SK-MEL-5 (cell line): ENCODE results near the gene GRIA4. TPM values are rescaled to one million over a fixed set of nuclear protein-coding genes. Genes with fewer than 3 reads are reported as not detected.

Source experiments
- DNase-seq: peaks from one replicate; pipeline ENCODE4 v3.0.0-alpha.2; 2016; ENCODE audit warnings: low read depth, low spot score
- in situ Hi-C: cut with HindIII; loops from 2 replicates; pipeline ENCODE4 v1.10.0; 2016; ENCODE audit warnings: low sequenced_read_pairs, high pct_unique_total_duplicates, low pct_unique_long_range_greater_than_20kb
- total RNA-seq: library from RNA; depleted of rRNA; stranded (reverse); fragments of >200 nt; shearing (Covaris generic); gene quantifications from 2 replicates; pipeline ENCODE4 v1.2.3, GENCODE V29; 2014

Gene GRIA4
- total RNA-seq, 1 experiment from 2014 or later = 0.48 TPM

DNA sequence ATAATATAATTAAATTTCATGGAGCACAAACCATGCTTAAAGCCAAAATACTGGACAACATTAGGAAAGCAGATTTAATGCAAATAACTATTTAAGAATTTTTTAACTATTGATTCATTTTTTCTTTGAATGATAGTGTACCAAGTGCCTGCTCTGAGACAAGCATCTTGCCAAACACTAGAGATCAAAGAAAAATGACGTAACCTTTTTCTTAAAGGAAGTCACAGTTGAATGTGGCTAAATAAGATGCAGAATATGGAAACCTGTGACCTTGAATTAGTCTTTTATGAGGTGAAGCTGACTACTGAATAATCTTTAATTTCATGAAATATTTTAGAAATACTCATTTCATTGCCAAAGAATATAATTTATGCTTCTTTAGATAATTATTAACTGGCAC lies 308.2 kb downstream of the GRIA4 start:
- no peak for DNase-seq
- in situ Hi-C loops = no loop called here

GRCh38 chr11:105918600-105918999 lies 308.7 kb downstream of the GRIA4 start:
- DNase-seq = no peak
- in situ Hi-C loops = no loop called here

- in situ Hi-C loops = no loop called here
These were observed 313.4 kb downstream of the GRIA4 start for GRCh38 chr11:105923252-105923651.

GRCh38 chr11:105923807-105924206 lies 313.9 kb downstream of the GRIA4 start:
- DNase-seq = no peak
- in situ Hi-C loops = no loop called here

More at GRCh38 chr11:105923252-105923651, 313.4 kb downstream of the GRIA4 start:
- DNase-seq = no peak

DNA sequence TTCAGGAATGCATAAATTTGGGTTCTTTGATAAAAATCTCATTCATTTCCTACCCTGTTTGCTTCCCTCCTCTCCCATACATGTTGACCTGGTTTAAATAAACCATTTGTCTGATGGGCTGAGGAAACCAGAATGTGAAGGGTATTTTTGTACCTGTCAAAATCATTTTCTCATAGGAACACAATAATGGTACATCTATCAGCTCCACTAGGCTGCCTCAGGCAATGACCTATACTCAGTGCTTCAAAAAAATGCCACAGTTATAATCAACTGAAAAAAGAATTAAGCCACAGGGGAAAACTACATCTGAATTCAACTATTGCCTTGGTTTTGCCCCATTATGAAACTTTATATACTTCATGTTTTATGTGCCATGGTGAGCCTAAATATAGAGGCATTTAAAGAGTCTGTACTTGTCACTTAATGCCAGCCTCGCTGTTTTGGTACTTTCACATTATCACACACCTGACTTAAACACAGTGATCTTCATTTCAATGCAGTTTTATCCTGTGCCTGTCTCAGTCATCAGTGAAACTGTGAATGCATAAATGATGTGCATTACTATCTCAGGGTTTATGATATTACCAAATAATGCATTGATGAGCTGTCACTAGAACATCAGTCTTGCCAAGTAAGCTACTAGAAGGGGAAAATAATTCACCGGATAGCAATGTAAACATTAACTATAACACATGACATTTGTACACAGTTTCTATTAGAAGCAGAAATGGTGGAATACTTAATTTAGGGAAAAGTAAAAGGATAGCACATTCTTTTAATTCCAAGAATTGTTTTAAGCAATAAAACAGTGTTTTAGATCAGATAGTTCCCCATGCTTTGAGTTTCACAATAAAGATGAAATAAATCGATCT lies 319.4 kb downstream of the GRIA4 start:
- in situ Hi-C loops = no loop called here
- DNase-seq = peak; percentile 10

GRCh38 chr11:105933695-105934094 lies 323.8 kb downstream of the GRIA4 start:
- in situ Hi-C loops = no loop called here
- DNase-seq = peak; percentile 93

- DNase-seq = peak; percentile 94
- in situ Hi-C loops = no loop called here
These were observed 325.9 kb downstream of the GRIA4 start for GRCh38 chr11:105935791-105936190.

DNA sequence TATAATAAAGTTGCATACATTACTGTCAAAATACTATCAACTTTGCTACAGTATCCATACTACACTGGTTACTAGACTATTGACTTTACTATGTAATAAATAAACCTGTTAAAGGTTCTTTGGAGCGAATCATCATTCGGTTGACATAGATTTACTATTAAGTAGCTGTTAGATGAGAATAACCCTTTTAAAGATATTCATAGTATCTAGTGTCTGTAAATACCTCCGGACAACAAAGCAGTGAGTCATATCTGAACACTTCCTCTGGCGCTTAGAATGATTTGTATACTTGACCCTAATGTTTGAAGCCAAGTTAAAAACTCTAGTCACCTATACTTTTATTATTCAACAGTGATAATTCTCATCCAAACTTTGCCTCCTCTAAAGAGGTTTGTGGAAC lies 327.5 kb downstream of the GRIA4 start:
- in situ Hi-C loops = no loop called here
- DNase-seq = peak; percentile 15

DNA sequence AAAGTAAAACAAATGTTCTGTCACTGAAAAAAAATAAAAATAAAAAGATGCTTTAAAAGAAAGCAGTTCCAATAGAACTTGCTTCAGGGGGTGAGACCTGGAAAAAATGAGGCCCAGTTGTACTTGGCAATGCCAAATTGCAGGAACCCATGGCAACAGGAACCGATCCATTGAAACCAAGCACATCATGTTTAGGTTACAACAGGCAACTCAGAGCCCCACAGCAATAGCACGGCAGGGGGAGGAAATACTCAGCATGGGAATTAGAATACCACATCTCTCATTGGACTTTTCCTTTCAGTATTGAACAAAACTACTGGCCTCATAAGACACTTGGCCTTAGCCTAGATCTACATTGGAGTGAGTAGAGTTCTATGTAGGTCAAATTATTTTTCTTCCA lies 327.9 kb downstream of the GRIA4 start:
- in situ Hi-C loops = no loop called here
- peak; percentile 47 for DNase-seq

- in situ Hi-C loops = no loop called here
- DNase-seq = peak; percentile 22
These were observed 333.0 kb downstream of the GRIA4 start for GRCh38 chr11:105942921-105943320.

DNA sequence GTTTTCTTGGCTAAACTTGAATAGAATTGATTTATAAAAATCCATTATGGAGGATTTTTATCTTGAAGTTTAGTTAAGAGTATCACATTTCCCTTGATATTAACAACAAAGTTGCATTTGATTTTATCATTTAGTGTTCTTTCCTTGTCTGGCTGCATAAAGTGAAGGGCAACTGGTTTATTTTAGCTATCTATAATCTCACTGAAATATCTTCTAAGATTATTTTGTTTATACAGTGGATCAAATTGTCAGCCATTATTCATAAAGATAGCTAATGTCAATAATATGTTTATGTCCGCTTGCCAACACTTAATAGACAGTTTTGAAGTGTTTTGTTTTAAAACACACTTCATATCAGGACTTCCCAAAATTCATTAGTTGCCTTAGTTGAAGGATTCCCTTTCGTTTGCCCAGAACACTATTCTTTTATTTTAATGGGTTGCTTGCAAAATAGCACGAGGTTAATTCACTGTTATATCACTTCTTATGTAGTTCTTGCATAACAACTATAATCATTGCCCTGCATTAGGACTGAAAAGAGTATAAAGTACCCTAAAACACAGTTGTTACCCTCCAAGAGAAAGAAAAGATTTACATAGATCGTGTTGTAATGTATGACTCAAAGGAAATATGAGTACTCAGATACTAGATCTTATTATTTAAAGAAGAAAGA lies 339.2 kb downstream of the GRIA4 start:
- in situ Hi-C loops = no loop called here
- no peak for DNase-seq

DNA sequence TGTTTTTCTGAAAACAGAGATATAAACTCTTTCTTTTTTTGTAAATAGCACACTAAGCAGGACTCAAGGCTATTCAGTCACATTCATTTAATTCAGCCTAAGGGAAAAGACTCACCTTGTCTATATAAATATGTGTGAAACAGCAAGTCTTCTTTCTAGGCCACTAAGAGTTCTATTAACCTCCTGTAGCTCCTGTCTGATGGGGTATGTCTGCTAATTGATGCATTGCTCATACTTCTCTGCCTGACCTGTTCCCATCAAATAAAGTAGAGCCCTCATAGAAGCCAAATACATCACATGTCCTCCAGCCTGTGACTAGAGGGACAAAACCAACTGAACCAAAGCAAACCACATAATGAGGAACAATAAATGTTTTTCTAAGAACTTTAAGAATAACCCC lies 344.0 kb downstream of the GRIA4 start:
- in situ Hi-C loops = no loop called here

GRCh38 chr11:105960252-105961245 lies 350.7 kb downstream of the GRIA4 start:
- in situ Hi-C loops = no loop called here
- DNase-seq = no peak

More for the DNA sequence above, 344.0 kb downstream of the GRIA4 start:
- no peak for DNase-seq

DNA sequence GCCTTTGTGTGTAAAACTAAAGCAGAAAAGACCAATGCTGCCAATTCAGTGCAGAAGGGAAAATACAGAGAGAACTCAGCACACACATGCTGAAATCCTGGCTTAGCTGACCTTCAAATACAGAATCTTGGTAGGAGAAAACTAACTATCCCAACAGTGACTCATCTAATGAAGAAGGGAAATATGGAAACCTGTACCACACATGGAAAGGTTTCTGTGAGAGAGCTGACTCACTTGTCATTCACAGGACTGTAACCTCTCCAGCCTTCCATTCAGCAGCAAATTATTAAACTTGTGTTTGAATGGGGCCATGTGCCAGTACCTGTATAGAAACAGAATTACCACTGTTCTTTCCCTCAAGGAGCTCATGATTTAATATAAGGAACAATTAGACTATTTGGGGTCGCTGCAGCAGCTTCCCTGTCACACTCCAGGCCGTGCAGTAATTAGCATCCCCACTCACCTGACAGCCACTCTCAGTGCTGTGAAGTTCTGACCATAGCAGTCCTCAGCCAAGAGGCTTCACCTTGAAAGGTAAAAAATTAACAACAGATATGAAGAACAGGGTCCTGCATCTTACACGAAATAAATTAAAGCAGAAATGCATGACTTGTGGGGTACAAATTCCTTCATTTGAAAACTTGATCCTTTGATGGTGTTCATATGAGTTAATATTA lies 358.3 kb downstream of the GRIA4 start:
- in situ Hi-C loops = no loop called here
- no peak for DNase-seq

DNA sequence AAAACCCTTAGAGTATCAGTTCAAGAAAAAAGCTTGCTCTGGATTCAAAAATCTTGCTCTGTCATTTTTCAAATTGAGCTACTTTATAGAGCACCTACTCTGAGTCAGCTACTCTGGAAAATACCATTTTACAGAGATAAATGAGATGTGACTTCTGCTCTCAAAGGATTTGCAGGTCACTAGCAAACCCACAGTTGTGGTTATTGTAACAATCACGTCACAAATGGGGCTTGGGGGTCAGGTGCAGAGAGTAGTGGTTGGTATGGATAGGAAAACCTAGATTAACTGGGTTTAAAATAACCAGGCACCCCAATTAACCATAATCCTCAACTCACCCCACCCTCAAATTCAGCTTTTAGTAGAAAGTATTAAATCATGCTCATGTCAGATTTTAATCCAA lies 359.9 kb downstream of the GRIA4 start:
- DNase-seq = no peak
- in situ Hi-C loops = no loop called here

DNA sequence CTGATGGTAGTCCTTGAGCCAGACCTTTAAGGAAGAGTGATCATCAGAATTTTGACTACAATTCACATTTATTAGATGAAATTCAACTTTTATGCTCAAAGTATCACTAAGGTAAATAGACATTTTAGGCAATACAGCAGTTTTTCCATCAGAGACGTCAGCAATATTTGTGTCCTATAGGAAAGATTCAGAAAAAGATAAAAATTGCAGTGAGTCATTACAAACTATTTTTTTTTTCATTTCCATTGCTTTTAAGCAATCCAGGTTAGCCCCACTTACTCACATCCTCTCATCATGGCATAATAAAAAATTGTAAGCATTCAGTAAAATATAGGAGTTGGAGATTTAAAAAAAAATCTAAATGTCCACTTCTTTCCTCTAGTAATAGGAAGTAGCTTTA lies 365.3 kb downstream of the GRIA4 start:
- in situ Hi-C loops = no loop called here
- no peak for DNase-seq

GRCh38 chr11:105979997-105980703 lies 370.3 kb downstream of the GRIA4 start:
- in situ Hi-C loops = no loop called here

More at GRCh38 chr11:105979997-105980703, 370.3 kb downstream of the GRIA4 start:
- no peak for DNase-seq
